Neural progenitor cell (in vitro differentiated cells): ENCODE results near the gene POMT2. TPM values are rescaled to one million over a fixed set of nuclear protein-coding genes. Genes with fewer than 3 reads are reported as not detected.

Experiments
- DNase-seq: peaks from one replicate; pipeline ENCODE4 v3.0.0-alpha.2; 2016; ENCODE audit warnings: low spot score
- H2AFZ ChIP-seq: fragments of 200-600 bp; sonication (generic); replicated peaks from 2 replicates; pipeline ENCODE4 v1.6.1; 2016; ENCODE audit warnings: antibody characterized with exemption
- H3F3A ChIP-seq: fragments of 200-600 bp; sonication (generic); 2 replicates; pipeline ENCODE4 v1.6.1; 2016; ENCODE audit warnings: antibody characterized with exemption, low read depth
- H3K27ac ChIP-seq: fragments of 200-600 bp; sonication (generic); 2 replicates; pipeline ENCODE4 v1.5.1; 2016; ENCODE audit warnings: mild to moderate bottlenecking
- H3K27me3 ChIP-seq: fragments of 200-600 bp; sonication (generic); 2 replicates; pipeline ENCODE4 v1.6.1; 2016; ENCODE audit warnings: mild to moderate bottlenecking, moderate library complexity
- H3K36me3 ChIP-seq: fragments of 200-600 bp; sonication (generic); 2 replicates; pipeline ENCODE4 v1.5.1; 2016
- H3K4me1 ChIP-seq: fragments of 200-600 bp; sonication (generic); 2 replicates; pipeline ENCODE4 v1.6.1; 2016; ENCODE audit warnings: mixed run types
- H3K4me2 ChIP-seq: fragments of 200-600 bp; sonication (generic); 2 replicates; pipeline ENCODE4 v1.6.1; 2016
- H3K4me3 ChIP-seq: fragments of 200-600 bp; sonication (generic); 2 replicates; pipeline ENCODE4 v1.5.1; 2016
- H3K79me2 ChIP-seq: fragments of 200-600 bp; sonication (generic); 2 replicates; pipeline ENCODE4 v1.6.1; 2016; ENCODE audit warnings: low read depth
- H3K9ac ChIP-seq: fragments of 200-600 bp; sonication (generic); 2 replicates; pipeline ENCODE4 v1.6.1; 2016
- H3K9me3 ChIP-seq: fragments of 200-600 bp; sonication (generic); 2 replicates; pipeline ENCODE4 v1.5.1; 2016; ENCODE audit warnings: low read depth
- H4K20me1 ChIP-seq: fragments of 200-600 bp; sonication (generic); 2 replicates; pipeline ENCODE4 v1.6.1; 2016; ENCODE audit warnings: low read depth
- H3K27ac Mint-ChIP-seq: 3 replicates; pipeline ENCODE4 v1.8.0; 2021; ENCODE audit warnings: mixed read lengths
- H3K27me3 Mint-ChIP-seq: 2 replicates; pipeline ENCODE4 v1.8.0; 2022; ENCODE audit warnings: low read depth, mild to moderate bottlenecking, inconsistent platforms, moderate library complexity, mixed read lengths; ENCODE audit not compliant: insufficient read depth
- H3K36me3 Mint-ChIP-seq: 3 replicates; pipeline ENCODE4 v1.8.0; 2021; ENCODE audit warnings: mixed read lengths
- H3K4me1 Mint-ChIP-seq: 3 replicates; pipeline ENCODE4 v1.8.0; 2021; ENCODE audit warnings: mixed read lengths
- H3K4me3 Mint-ChIP-seq: 3 replicates; pipeline ENCODE4 v1.8.0; 2021; ENCODE audit warnings: mild to moderate bottlenecking, moderate library complexity, mixed read lengths
- H3K9me3 Mint-ChIP-seq: 3 replicates; pipeline ENCODE4 v1.8.0; 2020; ENCODE audit warnings: mixed read lengths
- CTCF ChIP-seq: fragments of 200-600 bp; sonication (generic); IDR thresholded peaks from 2 replicates; pipeline ENCODE4 v1.5.1; 2017; ENCODE audit warnings: antibody characterized with exemption, mild to moderate bottlenecking
- EZH2 ChIP-seq: fragments of 200-600 bp; sonication (generic); IDR thresholded peaks from 2 replicates; pipeline ENCODE4 v1.6.1; 2017; ENCODE audit warnings: antibody characterized with exemption, mild to moderate bottlenecking, moderate library complexity
- EZH2phosphoT487 ChIP-seq: fragments of 200-600 bp; sonication (generic); IDR thresholded peaks from 2 replicates; pipeline ENCODE4 v1.6.1; 2017; ENCODE audit warnings: antibody characterized with exemption
- total RNA-seq: library from RNA; depleted of rRNA; stranded (reverse); fragments of >200 nt; gene quantifications from 2 replicates; pipeline ENCODE4 v1.2.3, GENCODE V29; 2015; ENCODE audit warnings: low replicate concordance

Gene POMT2
- total RNA-seq, 1 donor from 2014 or later: 6.2 TPM

GRCh38 chr14:77299771-77300170 lies 20.9 kb downstream of the POMT2 start:
- DNase-seq: no peak
- no peaks in the 10 kb centered on the region for H3K27me3 ChIP-seq
- no peak overlapping the region for H3K9ac ChIP-seq
- H3K4me1 ChIP-seq: no peaks in the 10 kb centered on the region
- no peak overlapping the region for H2AFZ ChIP-seq
- Mint-ChIP-seq H3K4me3 (no peak overlapping the region), H3K27ac (no peak overlapping the region), H3K9me3 (no peaks in the 10 kb centered on the region), H3K4me1 (peaks cover 8% of the 10 kb centered on the region), H3K36me3 (peaks cover 37% of the 10 kb centered on the region), H3K27me3 (no peaks in the 10 kb centered on the region)
- no peaks in the 10 kb centered on the region for H3K36me3 ChIP-seq
- peaks cover 4% of the 10 kb centered on the region for H4K20me1 ChIP-seq
- H3K27ac ChIP-seq: no peak overlapping the region
- H3K4me2 ChIP-seq: no peak overlapping the region
- H3K4me3 ChIP-seq: no peak overlapping the region
- TF ChIP-seq CTCF (no peak), EZH2phosphoT487 (no peak), EZH2 (no peak)
- H3K9me3 ChIP-seq: no peaks in the 10 kb centered on the region
- H3F3A ChIP-seq: no peaks in the 10 kb centered on the region
- H3K79me2 ChIP-seq: no peaks in the 10 kb centered on the region

GRCh38 chr14:77296906-77297305 lies 23.8 kb downstream of the POMT2 start:
- no peaks in the 10 kb centered on the region for H3K4me1 ChIP-seq
- Mint-ChIP-seq H3K4me3 (no peak overlapping the region), H3K27me3 (no peaks in the 10 kb centered on the region), H3K9me3 (no peaks in the 10 kb centered on the region), H3K36me3 (peaks cover 30% of the 10 kb centered on the region), H3K27ac (no peak overlapping the region), H3K4me1 (peaks cover 7% of the 10 kb centered on the region)
- H4K20me1 ChIP-seq: peaks cover 4% of the 10 kb centered on the region
- H3K9me3 ChIP-seq: no peaks in the 10 kb centered on the region
- TF ChIP-seq EZH2 (no peak), EZH2phosphoT487 (no peak), CTCF (no peak)
- H3K9ac ChIP-seq: no peak overlapping the region
- no peak overlapping the region for H3K27ac ChIP-seq
- DNase-seq: no peak
- no peaks in the 10 kb centered on the region for H3K36me3 ChIP-seq
- H3K27me3 ChIP-seq: no peaks in the 10 kb centered on the region
- H3K79me2 ChIP-seq: no peaks in the 10 kb centered on the region
- H2AFZ ChIP-seq: no peak overlapping the region
- H3K4me3 ChIP-seq: no peak overlapping the region
- H3K4me2 ChIP-seq: no peak overlapping the region
- H3F3A ChIP-seq: no peaks in the 10 kb centered on the region

- H3K27me3 Mint-ChIP-seq: no peaks in the 10 kb centered on the region
- Histone ChIP-seq H3F3A (peaks cover 3% of the 10 kb centered on the region), H3K4me1 (no peaks in the 10 kb centered on the region), H3K4me3 (no peak overlapping the region), H3K27ac (no peak overlapping the region), H3K36me3 (no peaks in the 10 kb centered on the region), H3K4me2 (no peak overlapping the region), H3K9ac (no peak overlapping the region), H3K27me3 (no peaks in the 10 kb centered on the region), H3K9me3 (no peaks in the 10 kb centered on the region), H3K79me2 (no peaks in the 10 kb centered on the region), H2AFZ (no peak overlapping the region), H4K20me1 (peaks cover 4% of the 10 kb centered on the region)
- H3K36me3 Mint-ChIP-seq: peaks cover 30% of the 10 kb centered on the region
- H3K4me1 Mint-ChIP-seq: peaks cover 6% of the 10 kb centered on the region
- no peak overlapping the region for H3K27ac Mint-ChIP-seq
- H3K9me3 Mint-ChIP-seq: no peaks in the 10 kb centered on the region
- TF ChIP-seq CTCF (no peak), EZH2 (no peak), EZH2phosphoT487 (no peak)
- DNase-seq: no peak
- H3K4me3 Mint-ChIP-seq: no peak overlapping the region
Observed at GRCh38 chr14:77296155-77296554, 24.5 kb downstream of the POMT2 start.
